Heart left ventricle (tissue), 16 donors: ENCODE measurements around the gene POLG. TPM values are rescaled to one million over a fixed set of nuclear protein-coding genes. Genes with fewer than 3 reads are reported as not detected.

Experiments used
- ATAC-seq, 4 donors: fragments of 200-7000 bp; cut with Tn5 transposase; one replicate each; pipeline ENCODE4 v1.9.1; 2020 to 2022; ENCODE audit warnings: moderate library complexity in 4 of 4, mild to moderate bottlenecking in 3 of 4, moderate number of reproducible peaks in 1 of 4
- DNase-seq, 5 donors: peaks; one replicate each; pipeline ENCODE4 v3.0.0-alpha.2; 2020
- H3K27ac ChIP-seq, 12 donors: fragments of 200-600 bp; sonication (generic) in 4 of 12; one replicate each; pipeline versions ENCODE4 v1.5.0 to v1.8.0; 2016 to 2022; ENCODE audit warnings: mild to moderate bottlenecking in 2 of 12
- H3K27me3 ChIP-seq, 9 donors: fragments of 200-600 bp; sonication (generic) in 2 of 9; one replicate each; pipeline versions ENCODE4 v1.5.1 to v1.8.0; 2016 to 2022; ENCODE audit warnings: mild to moderate bottlenecking in 3 of 9
- H3K36me3 ChIP-seq, 9 donors: fragments of 200-600 bp; sonication (generic) in 2 of 9; one replicate each; pipeline versions ENCODE4 v1.5.0 to v1.8.0; 2018 to 2022; ENCODE audit warnings: mild to moderate bottlenecking in 2 of 9
- H3K4me1 ChIP-seq, 12 donors: fragments of 200-600 bp; sonication (generic) in 4 of 12; one replicate each; pipeline versions ENCODE4 v1.5.0 to v1.8.0; 2016 to 2022; ENCODE audit warnings: mild to moderate bottlenecking in 3 of 12
- H3K4me3 ChIP-seq, 12 donors: fragments of 200-600 bp; sonication (generic) in 4 of 12; one replicate each; pipeline versions ENCODE4 v1.5.0 to v1.8.0; 2017 to 2022; ENCODE audit warnings: mild to moderate bottlenecking in 9 of 12, moderate library complexity in 4 of 12
- H3K9me3 ChIP-seq, 12 donors: fragments of 200-600 bp; sonication (generic) in 4 of 12; one replicate each; pipeline versions ENCODE4 v1.5.0 to v1.8.0; 2016 to 2022; ENCODE audit warnings: mild to moderate bottlenecking in 1 of 12
- CTCF ChIP-seq, 12 donors: fragments of 200-600 bp; sonication (generic) in 4 of 12; IDR thresholded peaks; one replicate each; pipeline versions ENCODE4 v1.5.0 to v1.8.0; 2018 to 2022; ENCODE audit warnings: antibody characterized with exemption in 12 of 12, mild to moderate bottlenecking in 5 of 12
- POLR2A ChIP-seq, 2 donors: fragments of 450-650 bp; IDR thresholded peaks; one replicate each; pipeline ENCODE4 v1.6.1; 2017; ENCODE audit warnings: antibody characterized with exemption in 2 of 2, mild to moderate bottlenecking in 2 of 2, moderate library complexity in 2 of 2
- WGBS, 4 donors: extraction: QIAGEN DNeasy Blood & Tissue Kit in 2 of 4; methylation state at CpG; one replicate each; pipeline versions ENCODE4 v1.1.5 to v1.1.7; 2013 to 2018; 5-methylcytosine and 5-hydroxymethylcytosine counted together
- intact Hi-C, 10 donors: fragments of 100-400 bp; cut with DNase I; formaldehyde crosslinking; loops; one replicate each; pipeline versions ENCODE4 v1.11.1 to v1.14.2; 2022
- polyA plus RNA-seq, 2 donors: library from polyadenylated mRNA; stranded (reverse); fragments of 200-250 nt; gene quantifications; one replicate each; pipeline ENCODE4 v1.2.3, GENCODE V29; 2013
- total RNA-seq, 9 donors: library from RNA; depleted of rRNA in 2 of 9; stranded (reverse); fragments of >200 nt in 2 of 9; fragmentation: NEBNext Ultra II Directional in 3 of 9; extraction: Animal tissue kit (Norgen Biotek cat#: 25700) in 3 of 9; gene quantifications; one replicate each; pipeline versions ENCODE4 v1.1.0 to v1.2.4, GENCODE V29; 2016 to 2023
- donor health status: ischemic (EF 13 %, LVEDD 7.1; RV severe dilation, severe dysfunction).
- donor health status: healthy with polysubstance abuse.
- donor health status: DM: no; HTN: yes; CAD: no.
- donor health status: DM: no; HTN: no; CAD: no.
- donor health status: ischemic (EF 25% LVEDD 6.9; RV normal size, moderate dysfunction).
- donor health status: ischemic (EF 25% LVEDD 5.7; RV mildly dilated, moderate dysfunction).
- donor health status: healthy.
- donor health status: DM: yes; HTN: yes; CAD: no.
- donor health status: ischemic (EF 35%, LVEDD 5.7; RV mildly dilated, moderate dysfunction).
- donor health status: nonischemic (EF 11% LVEDD 7.7; RV severe dilation, severe dysfunction).
- donor health status: DM: yes; HTN: yes; CAD: no.
- donor health status: PGD.
- donor health status: ischemic (EF 29% LVEDD 5.4; RV normal size, mild dysfunction).
- donor health status: nonischemic (EF 23%, LVEDD 6.1; RV moderate dilation, normal function).

POLG gene
- total and polyA plus RNA-seq, 11 donors = 32.1 to 79.8 (median 38.4) TPM

GRCh38 chr15:89356634-89357298 is 22.1 kb upstream of the POLG start:
- Histone ChIP-seq H3K9me3 (no peaks in the 10 kb centered on the region), H3K27ac (no peak overlapping the region), H3K4me3 (no peak overlapping the region), H3K36me3 (no peaks in the 10 kb centered on the region), H3K27me3 (peaks cover 23 to 94% (median 74%) of the 10 kb centered on the region in 9 donors), H3K4me1 (peaks cover 0 to 17% (median 8%) of the 10 kb centered on the region in 12 donors)
- WGBS, 4 donors = 33 to 38% (median 38%) methylated on average over 12 to 13 of the region's 13 CpGs
- intact Hi-C loops = loop anchor here in 9 of 10 donors (5.0 to 10.0 kb wide), 5 partner anchors 116 to 208 kb away; no protein-coding TSS in a partner anchor
- ATAC-seq (no peak), DNase-seq (no peak)
- no peak for TF ChIP-seq POLR2A (IDR thresholded peaks at IDR 0.05)
- peak in 5 of 12 donors; percentile 8 to 42 (median 27) for TF ChIP-seq CTCF (IDR thresholded peaks at IDR 0.05)

DNA sequence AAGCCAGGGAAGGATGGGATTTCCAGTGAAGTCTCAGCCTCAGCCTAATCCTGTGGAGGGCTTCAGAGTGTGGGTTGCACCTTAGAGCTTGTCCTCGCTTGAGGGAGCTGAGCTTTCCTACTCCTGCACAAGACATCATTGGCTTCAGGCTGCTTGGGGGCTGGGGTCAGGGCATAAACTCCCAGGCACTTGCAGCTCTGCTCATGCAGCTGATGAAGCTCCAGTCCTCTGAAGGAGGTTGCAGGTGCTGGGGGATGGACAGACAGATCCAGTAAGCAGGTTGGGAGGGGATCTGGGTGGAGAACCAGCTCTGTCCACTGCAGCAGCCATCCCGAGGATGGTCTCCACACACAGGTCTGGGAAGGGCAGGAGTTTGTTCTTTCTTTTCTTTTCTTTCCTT is 19.4 kb upstream of the POLG start:
- Histone ChIP-seq H3K4me1 (peaks cover 0 to 8% (median 4%) of the 10 kb centered on the region in 12 donors), H3K27me3 (peaks cover 3 to 81% (median 47%) of the 10 kb centered on the region in 9 donors), H3K9me3 (no peaks in the 10 kb centered on the region), H3K36me3 (no peaks in the 10 kb centered on the region), H3K4me3 (no peak overlapping the region), H3K27ac (no peak overlapping the region)
- 57 to 74% (median 62%) methylated on average over 2 of the region's 2 CpGs for WGBS, 4 donors
- intact Hi-C loops = loop anchor here in 4 of 10 donors (10.0 kb wide), 2 partner anchors 201 to 211 kb away; no protein-coding TSS in a partner anchor
- ATAC-seq (no peak), DNase-seq (no peak)
- TF ChIP-seq CTCF (IDR thresholded peaks at IDR 0.05) = no peak
- no peak for TF ChIP-seq POLR2A (IDR thresholded peaks at IDR 0.05)

DNA sequence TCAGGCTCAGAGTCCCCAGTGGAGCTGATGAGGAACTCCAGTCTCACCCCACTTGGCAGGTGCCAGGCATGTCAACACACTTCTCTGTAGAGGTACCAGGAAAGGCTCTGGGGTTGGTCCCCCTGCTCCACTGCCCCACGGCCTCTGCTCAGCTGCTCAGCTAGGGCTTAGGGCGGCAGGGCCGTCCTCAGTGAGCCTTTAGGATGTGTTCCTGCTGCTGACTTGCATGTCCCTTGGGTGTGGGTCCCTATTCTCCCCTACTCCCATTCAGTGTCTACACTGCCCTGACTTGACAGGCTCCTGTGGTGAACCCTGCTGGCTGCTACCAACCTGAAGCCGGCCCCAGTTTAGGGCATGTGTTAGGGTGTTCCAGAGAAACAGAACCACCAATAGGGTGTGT is 17.9 kb upstream of the POLG start:
- DNase-seq (no peak), ATAC-seq (no peak)
- intact Hi-C loops = loop anchor here in 4 of 10 donors (10.0 kb wide), 2 partner anchors 202 to 212 kb away; no protein-coding TSS in a partner anchor
- Histone ChIP-seq H3K36me3 (no peaks in the 10 kb centered on the region), H3K27ac (no peak overlapping the region), H3K9me3 (no peaks in the 10 kb centered on the region), H3K4me3 (no peak overlapping the region), H3K27me3 (peaks cover 2 to 68% (median 36%) of the 10 kb centered on the region in 9 donors), H3K4me1 (no peaks in the 10 kb centered on the region)
- TF ChIP-seq POLR2A (IDR thresholded peaks at IDR 0.05) = no peak
- TF ChIP-seq CTCF (IDR thresholded peaks at IDR 0.05) = no peak
- 58 to 70% (median 62%) methylated on average over 1 to 4 of the region's 4 CpGs for WGBS, 4 donors

DNA sequence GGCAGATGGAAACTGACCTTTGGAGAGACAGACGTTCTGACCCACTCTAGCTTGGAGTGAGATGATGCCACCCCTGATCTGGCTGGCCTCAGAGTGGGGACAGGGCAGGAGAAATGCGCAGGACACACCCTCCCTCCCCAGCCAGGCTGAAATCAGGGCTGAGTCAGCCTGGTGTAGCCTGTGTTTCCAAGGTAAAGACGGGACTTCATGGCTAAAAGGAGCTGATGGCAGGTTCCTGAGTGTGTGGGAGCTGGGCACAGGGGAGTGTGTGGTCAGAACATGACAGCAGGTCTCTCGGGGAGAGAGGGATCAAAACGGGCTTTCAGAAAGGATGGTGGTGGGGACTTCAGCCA is 14.6 kb upstream of the POLG start:
- H3K36me3 ChIP-seq = no peaks in the 10 kb centered on the region
- no peak overlapping the region for H3K27ac ChIP-seq
- ATAC-seq (no peak), DNase-seq (no peak)
- intact Hi-C loops = no loop called here
- peaks cover 0 to 40% (median 10%) of the 10 kb centered on the region in 9 donors for H3K27me3 ChIP-seq
- 66 to 79% (median 73%) methylated on average over 4 to 5 of the region's 5 CpGs for WGBS, 4 donors
- no peaks in the 10 kb centered on the region for H3K9me3 ChIP-seq
- TF ChIP-seq POLR2A (IDR thresholded peaks at IDR 0.05) (no peak), CTCF (IDR thresholded peaks at IDR 0.05) (no peak)
- no peaks in the 10 kb centered on the region for H3K4me1 ChIP-seq
- H3K4me3 ChIP-seq = no peak overlapping the region
